ENCODE data around the gene GCC2.

DNA sequence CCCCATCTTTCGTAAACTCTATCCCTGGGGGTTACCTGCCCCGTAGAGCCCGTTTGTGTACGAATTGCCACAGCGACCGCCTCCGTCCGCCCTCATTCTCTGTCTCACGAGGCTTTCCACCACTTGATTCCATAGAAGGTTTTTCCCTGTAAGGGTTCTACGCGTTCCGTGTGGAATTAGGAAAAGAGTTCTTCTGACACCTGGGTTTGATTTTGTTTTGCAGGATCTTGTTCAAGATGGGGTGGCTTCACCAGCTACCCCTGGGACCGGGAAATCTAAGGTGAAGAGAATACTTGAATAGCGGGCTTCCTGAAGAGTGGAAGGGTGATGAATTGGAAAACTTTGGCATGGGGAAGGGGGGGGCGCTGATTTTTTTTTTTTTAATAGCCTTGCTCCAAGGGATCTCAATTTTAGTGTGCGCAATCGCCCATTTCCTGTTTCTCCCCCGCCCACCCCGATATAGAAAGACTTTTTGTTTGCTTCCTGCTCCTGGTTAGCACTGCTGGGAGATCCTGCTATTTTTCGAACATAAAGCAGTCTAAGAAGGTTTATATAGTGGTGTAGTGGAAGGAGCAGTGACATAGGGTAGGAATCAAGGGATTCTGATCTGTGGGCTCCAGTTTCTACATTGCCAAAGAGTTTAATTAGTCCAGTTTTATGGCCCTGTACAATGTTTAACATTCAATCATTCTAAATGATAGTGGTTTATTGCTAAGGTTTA, 564 bp downstream of the GCC2 start:
- TF ChIP-seq CTCF (IDR thresholded peaks at IDR 0.05) = no peak
- TF ChIP-seq ZFX (IDR thresholded peaks at IDR 0.05; ENCODE audit: borderline replicate concordance) = no peak
